H1 (cell line): ENCODE measurements around the gene PAQR5. TPM values are rescaled to one million over a fixed set of nuclear protein-coding genes. Genes with fewer than 3 reads are reported as not detected.

Source experiments
- ASH2L ChIP-seq: fragments of 200-600, 300-600 bp; sonication (generic); IDR thresholded peaks from one replicate; pipeline ENCODE4 v1.7.1; 2017; ENCODE audit warnings: low read length
- MAFK ChIP-seq: IDR thresholded peaks from 2 replicates; pipeline ENCODE4 v1.6.1; 2012; ENCODE audit warnings: low read depth, mild to moderate bottlenecking, improper control_type of control experiment, low read length
- RXRA ChIP-seq: IDR thresholded peaks from 2 replicates; pipeline ENCODE4 v1.6.1; 2011; ENCODE audit warnings: low read depth, mild to moderate bottlenecking, low read length, moderate library complexity; ENCODE audit not compliant: insufficient read depth
- TAF1 ChIP-seq: IDR thresholded peaks from 2 replicates; pipeline ENCODE4 v1.6.1; 2011; ENCODE audit warnings: mild to moderate bottlenecking, low read depth, low read length
- polyA plus RNA-seq, 7 experiments: library from polyadenylated mRNA; depleted of rRNA in 3 of 7; stranded (reverse) in 5 of 7; unstranded in 2 of 7; fragments of >200 nt in 5 of 7; fragments of 200-250 nt in 2 of 7; gene quantifications; 1 replicate in 5 of 7; 2 replicates in 1 of 7; 4 replicates in 1 of 7; pipeline versions ENCODE4 v1.2.1 to v1.2.3, GENCODE V29; 2011 to 2013; ENCODE audit warnings: missing spikeins in 2 of 7, mixed read lengths in 2 of 7
- total RNA-seq: library from RNA; stranded (reverse); fragmentation: NEBNext Ultra II Directional; extraction: Animal tissue kit (Norgen Biotek cat#: 25700); gene quantifications from 2 replicates; pipeline ENCODE4 v1.2.1, GENCODE V29; 2021
- TF ChIP-seq, protein P1 (sequence below): IDR thresholded peaks from 2 replicates; pipeline ENCODE4 v1.6.1; 2011; ENCODE audit warnings: low read depth, mild to moderate bottlenecking, low read length; ENCODE audit not compliant: insufficient read depth

The PAQR5 gene
- total and polyA plus RNA-seq, 2 of the 8 experiments (the other 6 are each of a cell fraction or from before 2014, with no cell fraction given) = 8.7 to 18.1 TPM

- TF ChIP-seq MAFK (no peak), TAF1 (no peak), ASH2L (no peak), RXRA (no peak)
- TF ChIP-seq, protein P1, sequence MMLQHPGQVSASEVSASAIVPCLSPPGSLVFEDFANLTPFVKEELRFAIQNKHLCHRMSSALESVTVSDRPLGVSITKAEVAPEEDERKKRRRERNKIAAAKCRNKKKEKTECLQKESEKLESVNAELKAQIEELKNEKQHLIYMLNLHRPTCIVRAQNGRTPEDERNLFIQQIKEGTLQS = no peak
Observed at GRCh38 chr15:69424748-69425413, 126.2 kb downstream of the PAQR5 start (continued).
